Lower leg skin (tissue), 4 donors: ENCODE measurements around the gene P3H2. TPM values are rescaled to one million over a fixed set of nuclear protein-coding genes. Genes with fewer than 3 reads are reported as not detected.

Experiments used
- DNase-seq, 2 donors: peaks; one replicate each; pipeline ENCODE4 v3.0.0-alpha.2; 2019; ENCODE audit warnings: low spot score in 2 of 2
- H3K4me3 ChIP-seq: fragments of 200-600 bp; sonication (generic); 2 replicates; pipeline ENCODE4 v1.5.1; 2017; ENCODE audit warnings: mild to moderate bottlenecking, low read depth; ENCODE audit not compliant: poor library complexity, severe bottlenecking
- CTCF ChIP-seq, 3 donors: fragments of 450-650 bp; IDR thresholded peaks; one replicate each; pipeline ENCODE4 v1.5.1; 2016; ENCODE audit warnings: antibody characterized with exemption in 3 of 3, mild to moderate bottlenecking in 3 of 3, moderate library complexity in 2 of 3
- POLR2A ChIP-seq, 2 donors: fragments of 450-650 bp; IDR thresholded peaks; one replicate each; pipeline ENCODE4 v1.6.1; 2016 to 2017; ENCODE audit warnings: antibody characterized with exemption in 2 of 2, mild to moderate bottlenecking in 1 of 2, moderate library complexity in 1 of 2
- WGBS, 2 donors: methylation state at CpG; one replicate each; pipeline ENCODE4 v1.1.5; 2018; 5-methylcytosine and 5-hydroxymethylcytosine counted together
- intact Hi-C: fragments of 100-400 bp; cut with DNase I; formaldehyde crosslinking; loops from one replicate; pipeline ENCODE4 v1.15.0; 2023; ENCODE audit warnings: low total_unique reads
- total RNA-seq, 4 donors: library from RNA; depleted of rRNA; stranded (reverse); fragments of >200 nt; gene quantifications; one replicate each; pipeline ENCODE4 v1.1.0, GENCODE V29; 2016

The P3H2 gene
- total RNA-seq, 4 donors from 2014 or later: 20.0 to 41.9 (median 35.6) TPM

GRCh38 chr3:190038050-190038933, 82.4 kb downstream of the P3H2 start:
- TF ChIP-seq CTCF (IDR thresholded peaks at IDR 0.05) (no peak), POLR2A (IDR thresholded peaks at IDR 0.05) (no peak)
- 54 to 65% methylated on average over 6 of the region's 6 CpGs for WGBS, 2 donors
- intact Hi-C loops: no loop called here
- DNase-seq: peak; percentile 68 to 90
- H3K4me3 ChIP-seq: no peak overlapping the region

- DNase-seq: no peak
- intact Hi-C loops: no loop called here
- WGBS, 2 donors: 40 to 43% methylated on average over 2 of the region's 2 CpGs
- no peak for TF ChIP-seq POLR2A (IDR thresholded peaks at IDR 0.05)
- no peak for TF ChIP-seq CTCF (IDR thresholded peaks at IDR 0.05)
- no peak overlapping the region for H3K4me3 ChIP-seq
Measured at GRCh38 chr3:190036631-190037030, 84.1 kb downstream of the P3H2 start.

- no peak for TF ChIP-seq POLR2A (IDR thresholded peaks at IDR 0.05)
- TF ChIP-seq CTCF (IDR thresholded peaks at IDR 0.05): no peak
- no peak overlapping the region for H3K4me3 ChIP-seq
- WGBS, 2 donors: 90 to 94% methylated on average over 3 of the region's 3 CpGs
- intact Hi-C loops: no loop called here
- DNase-seq: no peak
Measured at GRCh38 chr3:190034446-190034845, 86.3 kb downstream of the P3H2 start.

GRCh38 chr3:190032923-190033322, 87.8 kb downstream of the P3H2 start:
- TF ChIP-seq CTCF (IDR thresholded peaks at IDR 0.05): no peak
- TF ChIP-seq POLR2A (IDR thresholded peaks at IDR 0.05): no peak
- 88 to 90% methylated on average over 11 of the region's 11 CpGs for WGBS, 2 donors
- DNase-seq: no peak
- H3K4me3 ChIP-seq: no peak overlapping the region
- intact Hi-C loops: no loop called here

- TF ChIP-seq CTCF (IDR thresholded peaks at IDR 0.05) (no peak), POLR2A (IDR thresholded peaks at IDR 0.05) (no peak)
Measured at GRCh38 chr3:190031887-190032752, 88.6 kb downstream of the P3H2 start.

More at GRCh38 chr3:190031887-190032752, 88.6 kb downstream of the P3H2 start:
- DNase-seq: no peak
- intact Hi-C loops: no loop called here
- WGBS, 2 donors: 26 to 29% methylated on average over 1 of the region's 1 CpG
- no peak overlapping the region for H3K4me3 ChIP-seq
